Adrenal gland (tissue), 5 donors: Measurements from ENCODE around the gene C1QB.

Experiments used
- CTCF ChIP-seq, 6 experiments: fragments of 450-650 bp in 4 of 6; fragments of 200-600 bp in 2 of 6; sonication (generic) in 1 of 6; IDR thresholded peaks; 1 replicate in 5 of 6; 2 replicates in 1 of 6; pipeline versions ENCODE4 v1.5.1 to v1.8.0; 2016 to 2021; ENCODE audit warnings: antibody characterized with exemption in 6 of 6, mild to moderate bottlenecking in 2 of 6, moderate library complexity in 1 of 6
- POLR2A ChIP-seq, 2 donors: fragments of 450-650 bp; IDR thresholded peaks; one replicate each; pipeline ENCODE4 v1.6.1; 2017; ENCODE audit warnings: antibody characterized with exemption in 2 of 2, mild to moderate bottlenecking in 2 of 2, moderate library complexity in 1 of 2
- donor health status: DM: no; HTN: no; CAD: no.

- TF ChIP-seq POLR2A (IDR thresholded peaks at IDR 0.05) (no peak), CTCF (IDR thresholded peaks at IDR 0.05) (no peak)
Measured at GRCh38 chr1:22613572-22613918, 39.5 kb upstream of the C1QB start.
